Heart left ventricle (tissue), 16 donors: ENCODE results near the gene KRTAP10-1. TPM values are rescaled to one million over a fixed set of nuclear protein-coding genes. Genes with fewer than 3 reads are reported as not detected.
"Not testable (repeated sequence)": the region's sequence is repeated elsewhere in the genome, so short reads cannot be mapped to it uniquely, and the experiment has no call there.

Experiments used
- ATAC-seq, 4 donors: fragments of 200-7000 bp; cut with Tn5 transposase; one replicate each; pipeline ENCODE4 v1.9.1; 2020 to 2022; ENCODE audit warnings: moderate library complexity in 4 of 4, mild to moderate bottlenecking in 3 of 4, moderate number of reproducible peaks in 1 of 4
- DNase-seq, 5 donors: peaks; one replicate each; pipeline ENCODE4 v3.0.0-alpha.2; 2020
- H3K27ac ChIP-seq, 12 donors: fragments of 200-600 bp; sonication (generic) in 4 of 12; one replicate each; pipeline versions ENCODE4 v1.5.0 to v1.8.0; 2016 to 2022; ENCODE audit warnings: mild to moderate bottlenecking in 2 of 12
- H3K27me3 ChIP-seq, 9 donors: fragments of 200-600 bp; sonication (generic) in 2 of 9; one replicate each; pipeline versions ENCODE4 v1.5.1 to v1.8.0; 2016 to 2022; ENCODE audit warnings: mild to moderate bottlenecking in 3 of 9
- H3K36me3 ChIP-seq, 9 donors: fragments of 200-600 bp; sonication (generic) in 2 of 9; one replicate each; pipeline versions ENCODE4 v1.5.0 to v1.8.0; 2018 to 2022; ENCODE audit warnings: mild to moderate bottlenecking in 2 of 9
- H3K4me1 ChIP-seq, 12 donors: fragments of 200-600 bp; sonication (generic) in 4 of 12; one replicate each; pipeline versions ENCODE4 v1.5.0 to v1.8.0; 2016 to 2022; ENCODE audit warnings: mild to moderate bottlenecking in 3 of 12
- H3K4me3 ChIP-seq, 12 donors: fragments of 200-600 bp; sonication (generic) in 4 of 12; one replicate each; pipeline versions ENCODE4 v1.5.0 to v1.8.0; 2017 to 2022; ENCODE audit warnings: mild to moderate bottlenecking in 9 of 12, moderate library complexity in 4 of 12
- H3K9me3 ChIP-seq, 12 donors: fragments of 200-600 bp; sonication (generic) in 4 of 12; one replicate each; pipeline versions ENCODE4 v1.5.0 to v1.8.0; 2016 to 2022; ENCODE audit warnings: mild to moderate bottlenecking in 1 of 12
- POLR2A ChIP-seq, 2 donors: fragments of 450-650 bp; IDR thresholded peaks; one replicate each; pipeline ENCODE4 v1.6.1; 2017; ENCODE audit warnings: antibody characterized with exemption in 2 of 2, mild to moderate bottlenecking in 2 of 2, moderate library complexity in 2 of 2
- WGBS, 4 donors: extraction: QIAGEN DNeasy Blood & Tissue Kit in 2 of 4; methylation state at CpG; one replicate each; pipeline versions ENCODE4 v1.1.5 to v1.1.7; 2013 to 2018; 5-methylcytosine and 5-hydroxymethylcytosine counted together
- intact Hi-C, 10 donors: fragments of 100-400 bp; cut with DNase I; formaldehyde crosslinking; loops; one replicate each; pipeline versions ENCODE4 v1.11.1 to v1.14.2; 2022
- polyA plus RNA-seq, 2 donors: library from polyadenylated mRNA; stranded (reverse); fragments of 200-250 nt; gene quantifications; one replicate each; pipeline ENCODE4 v1.2.3, GENCODE V29; 2013
- total RNA-seq, 9 donors: library from RNA; depleted of rRNA in 2 of 9; stranded (reverse); fragments of >200 nt in 2 of 9; fragmentation: NEBNext Ultra II Directional in 3 of 9; extraction: Animal tissue kit (Norgen Biotek cat#: 25700) in 3 of 9; gene quantifications; one replicate each; pipeline versions ENCODE4 v1.1.0 to v1.2.4, GENCODE V29; 2016 to 2023
- TF ChIP-seq, protein P1 (sequence below), 12 donors: fragments of 200-600 bp; sonication (generic) in 4 of 12; IDR thresholded peaks; one replicate each; pipeline versions ENCODE4 v1.5.0 to v1.8.0; 2018 to 2022; ENCODE audit warnings: antibody characterized with exemption in 12 of 12, mild to moderate bottlenecking in 5 of 12
- donor health status: ischemic (EF 13 %, LVEDD 7.1; RV severe dilation, severe dysfunction).
- donor health status: healthy with polysubstance abuse.
- donor health status: DM: no; HTN: yes; CAD: no.
- donor health status: DM: no; HTN: no; CAD: no.
- donor health status: ischemic (EF 25% LVEDD 6.9; RV normal size, moderate dysfunction).
- donor health status: ischemic (EF 25% LVEDD 5.7; RV mildly dilated, moderate dysfunction).
- donor health status: healthy.
- donor health status: DM: yes; HTN: yes; CAD: no.
- donor health status: ischemic (EF 35%, LVEDD 5.7; RV mildly dilated, moderate dysfunction).
- donor health status: nonischemic (EF 11% LVEDD 7.7; RV severe dilation, severe dysfunction).
- donor health status: DM: yes; HTN: yes; CAD: no.
- donor health status: PGD.
- donor health status: ischemic (EF 29% LVEDD 5.4; RV normal size, mild dysfunction).
- donor health status: nonischemic (EF 23%, LVEDD 6.1; RV moderate dilation, normal function).

KRTAP10-1 gene
- total and polyA plus RNA-seq, 11 donors = not detected

DNA sequence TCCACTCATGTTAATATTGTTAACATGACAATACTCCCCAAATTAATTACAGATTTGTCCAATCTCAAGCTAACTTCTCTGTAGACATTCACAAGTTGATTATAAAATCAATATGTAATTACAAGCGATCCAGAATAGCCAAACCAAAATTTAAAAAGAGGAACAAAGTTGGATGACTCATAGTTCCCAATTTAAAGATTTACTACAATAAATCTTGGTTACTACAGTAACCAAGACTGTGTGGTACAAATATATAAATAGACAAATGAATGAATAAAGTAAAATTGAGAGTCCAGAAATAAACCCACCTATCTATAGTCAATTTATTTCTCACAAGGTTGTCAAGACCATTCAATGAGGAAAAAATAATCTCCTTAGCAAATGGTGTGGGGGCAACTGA, 26.4 kb upstream of the KRTAP10-1 start:
- Histone ChIP-seq H3K27me3 (peaks cover 0 to 6% (median 0%) of the 10 kb centered on the region in 9 donors), H3K4me1 (peaks cover 0 to 23% (median 0%) of the 10 kb centered on the region in 12 donors), H3K4me3 (no peak overlapping the region), H3K27ac (no peak overlapping the region), H3K36me3 (no peaks in the 10 kb centered on the region), H3K9me3 (peaks cover 0 to 24% (median 5%) of the 10 kb centered on the region in 12 donors)
- no peak for TF ChIP-seq POLR2A (IDR thresholded peaks at IDR 0.05)
- TF ChIP-seq, protein P1, sequence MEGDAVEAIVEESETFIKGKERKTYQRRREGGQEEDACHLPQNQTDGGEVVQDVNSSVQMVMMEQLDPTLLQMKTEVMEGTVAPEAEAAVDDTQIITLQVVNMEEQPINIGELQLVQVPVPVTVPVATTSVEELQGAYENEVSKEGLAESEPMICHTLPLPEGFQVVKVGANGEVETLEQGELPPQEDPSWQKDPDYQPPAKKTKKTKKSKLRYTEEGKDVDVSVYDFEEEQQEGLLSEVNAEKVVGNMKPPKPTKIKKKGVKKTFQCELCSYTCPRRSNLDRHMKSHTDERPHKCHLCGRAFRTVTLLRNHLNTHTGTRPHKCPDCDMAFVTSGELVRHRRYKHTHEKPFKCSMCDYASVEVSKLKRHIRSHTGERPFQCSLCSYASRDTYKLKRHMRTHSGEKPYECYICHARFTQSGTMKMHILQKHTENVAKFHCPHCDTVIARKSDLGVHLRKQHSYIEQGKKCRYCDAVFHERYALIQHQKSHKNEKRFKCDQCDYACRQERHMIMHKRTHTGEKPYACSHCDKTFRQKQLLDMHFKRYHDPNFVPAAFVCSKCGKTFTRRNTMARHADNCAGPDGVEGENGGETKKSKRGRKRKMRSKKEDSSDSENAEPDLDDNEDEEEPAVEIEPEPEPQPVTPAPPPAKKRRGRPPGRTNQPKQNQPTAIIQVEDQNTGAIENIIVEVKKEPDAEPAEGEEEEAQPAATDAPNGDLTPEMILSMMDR (IDR thresholded peaks at IDR 0.05) = no peak
- WGBS, 4 donors = 73 to 88% (median 76%) methylated on average over 1 of the region's 1 CpG
- no peak for ATAC-seq
- DNase-seq = no peak
- intact Hi-C loops = no loop called here

DNA sequence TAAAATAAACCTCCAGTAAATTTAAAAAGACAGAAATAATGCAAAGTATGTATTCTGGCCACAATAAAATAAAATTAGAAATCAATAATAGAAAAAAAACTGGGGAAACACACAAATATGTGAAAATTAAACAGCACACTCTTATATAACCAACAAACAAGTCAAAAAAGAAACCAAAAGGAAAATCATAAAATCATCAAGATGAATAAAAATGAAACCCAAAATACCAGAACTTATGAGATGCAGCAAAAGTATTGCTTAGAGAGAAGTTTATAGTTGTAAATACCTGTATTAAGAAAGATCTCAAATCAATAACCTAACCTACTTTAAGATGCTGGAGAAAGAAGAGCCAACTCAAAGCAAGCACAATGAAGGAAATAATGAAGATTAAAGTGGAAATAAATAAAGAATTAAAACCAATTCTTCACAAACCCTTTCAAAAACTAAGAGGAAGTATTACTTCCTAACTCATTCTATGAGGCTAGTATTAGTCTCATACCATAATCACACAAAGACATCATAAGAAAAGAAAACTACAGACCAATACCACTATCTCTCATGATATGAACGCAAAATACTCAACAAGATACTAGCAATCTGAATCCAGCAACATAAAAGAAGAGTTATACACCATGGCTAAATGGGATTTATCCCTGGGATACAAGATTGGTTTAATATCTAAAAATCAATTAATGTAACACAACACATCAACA, 25.0 kb upstream of the KRTAP10-1 start:
- intact Hi-C loops = no loop called here
- Histone ChIP-seq H3K4me3 (no peak overlapping the region), H3K9me3 (peaks cover 0 to 22% (median 5%) of the 10 kb centered on the region in 12 donors), H3K27ac (peak overlapping the region in 1 of 12 donors; percentile 43), H3K36me3 (no peaks in the 10 kb centered on the region), H3K4me1 (peaks cover 0 to 23% (median 0%) of the 10 kb centered on the region in 12 donors), H3K27me3 (peaks cover 0 to 6% (median 0%) of the 10 kb centered on the region in 9 donors)
- WGBS, 4 donors = 0 to 89% (median 41%) methylated on average over 1 of the region's 1 CpG
- no peak for ATAC-seq
- DNase-seq = no peak
- no peak for TF ChIP-seq POLR2A (IDR thresholded peaks at IDR 0.05)
- TF ChIP-seq, protein P1 (IDR thresholded peaks at IDR 0.05) = no peak

DNA sequence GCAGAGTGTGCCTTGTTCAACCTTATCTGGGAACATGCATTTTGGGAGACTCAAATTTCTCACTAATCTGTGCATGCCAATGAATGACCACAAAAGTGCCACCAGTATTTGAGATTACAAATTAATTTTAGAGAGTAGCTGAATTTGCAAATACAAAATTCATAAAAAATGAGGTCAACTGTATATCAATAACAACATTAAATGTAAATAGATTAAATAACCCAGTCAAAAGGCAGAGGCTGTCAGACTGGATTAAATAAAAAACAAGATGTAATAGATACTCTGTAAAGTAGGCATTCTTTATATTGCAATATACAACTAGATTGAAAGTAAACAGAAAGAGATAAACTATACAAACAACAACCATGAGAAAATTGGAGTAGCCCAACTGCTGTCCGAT, 24.1 kb upstream of the KRTAP10-1 start:
- H3K4me1 ChIP-seq = peaks cover 0 to 23% (median 0%) of the 10 kb centered on the region in 12 donors
- intact Hi-C loops = no loop called here
- DNase-seq = no peak
- 94 to 97% (median 96%) methylated on average over 1 of the region's 1 CpG for WGBS, 4 donors
- no peak overlapping the region for H3K4me3 ChIP-seq
- H3K36me3 ChIP-seq = no peaks in the 10 kb centered on the region
- H3K27me3 ChIP-seq = peaks cover 0 to 13% (median 0%) of the 10 kb centered on the region in 9 donors
- H3K9me3 ChIP-seq = peaks cover 0 to 27% (median 5%) of the 10 kb centered on the region in 12 donors
- TF ChIP-seq, protein P1 (IDR thresholded peaks at IDR 0.05) = no peak
- no peak for TF ChIP-seq POLR2A (IDR thresholded peaks at IDR 0.05)
- H3K27ac ChIP-seq = no peak overlapping the region
- ATAC-seq = no peak

DNA sequence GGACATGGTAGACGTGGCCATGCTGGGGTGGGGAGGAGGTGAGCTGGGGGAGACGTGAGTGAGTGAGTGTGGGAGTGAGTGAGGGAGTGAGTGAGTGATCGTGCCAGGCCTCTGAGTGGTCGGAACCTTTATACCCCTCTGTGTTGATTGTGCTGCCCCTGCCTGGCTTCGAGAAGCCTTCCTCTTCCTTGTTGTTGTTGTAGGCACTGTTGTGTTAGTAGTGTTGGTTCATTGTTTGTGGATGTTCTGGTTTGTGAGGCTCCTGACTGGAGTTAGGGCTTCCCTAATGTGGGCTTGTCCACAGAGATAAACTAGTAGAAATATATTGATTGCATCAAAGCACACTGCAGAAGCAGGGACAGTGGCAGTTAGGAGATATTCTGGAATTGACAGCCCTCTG, 18.7 kb upstream of the KRTAP10-1 start, which contains the start of gene KRTAP10-3:
Gene KRTAP10-3 (minus strand): TSS at position 101 of the 400 bp plus-strand sequence. CDS start 80 bp downstream, at position 21.
- ATAC-seq = no peak
- Histone ChIP-seq H3K4me3 (no peak within 1 kb of the TSS), H3K36me3 (no peaks in the 10 kb centered on the region), H3K27me3 (peaks cover 0 to 36% (median 7%) of the 10 kb centered on the region in 9 donors), H3K27ac (no peak within 1 kb of the TSS), H3K4me1 (no peaks in the 10 kb centered on the region), H3K9me3 (peaks cover 0 to 32% (median 4%) of the 10 kb centered on the region in 12 donors)
- intact Hi-C loops = no loop called here
- TF ChIP-seq POLR2A (IDR thresholded peaks at IDR 0.05) = no peak
- TF ChIP-seq, protein P1 (IDR thresholded peaks at IDR 0.05) = no peak
- DNase-seq = no peak
- whole genome bisulfite sequencing, 4 donors = 41 to 68% (median 58%) methylated on average over 5 of the region's 5 CpGs

DNA sequence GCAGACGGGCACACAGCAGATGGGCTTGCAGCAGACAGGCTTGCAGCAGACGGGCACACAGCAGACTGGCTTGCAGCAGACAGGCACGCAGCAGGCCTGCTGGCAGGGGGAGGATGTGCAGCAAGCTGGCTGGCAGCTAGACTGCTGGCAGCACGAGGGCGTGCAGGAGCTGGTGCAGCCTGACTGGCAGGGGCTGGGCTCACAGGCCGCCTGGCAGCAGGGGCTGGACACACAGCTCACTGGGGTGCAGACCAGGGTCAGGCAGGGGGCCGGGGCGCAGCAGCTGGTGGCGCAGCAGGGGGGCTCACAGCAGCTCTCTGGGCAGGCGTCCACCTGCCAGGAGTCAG, 18.3 kb upstream of the KRTAP10-1 start:
- H3K4me1 ChIP-seq, H3K4me3 ChIP-seq, H3K27ac ChIP-seq, intact Hi-C loops, ATAC-seq, H3K36me3 ChIP-seq, DNase-seq: not testable (repeated sequence)
- H3K27me3 ChIP-seq = peaks cover 0 to 36% (median 7%) of the 10 kb centered on the region in 9 donors
- peaks cover 0 to 30% (median 4%) of the 10 kb centered on the region in 12 donors for H3K9me3 ChIP-seq
- 60 to 85% (median 68%) methylated on average over 5 to 10 of the region's 10 CpGs for WGBS, 4 donors
